Central memory CD4-positive, alpha-beta T cell (primary cell): ENCODE data around the gene ARG2.
A peak's percentile ranks its signal among the peaks of the same experiment; 100 is the strongest.
"Not testable (repeated sequence)": the region's sequence is repeated elsewhere in the genome, so short reads cannot be mapped to it uniquely, and the experiment has no call there.

Experiments
- DNase-seq: peaks from one replicate; pipeline ENCODE4 v3.0.0; 2022

The ARG2 gene

GRCh38 chr14:67586369-67586768, 33.4 kb upstream of the ARG2 start:
- DNase-seq = no peak

GRCh38 chr14:67589204-67589770, 30.4 kb upstream of the ARG2 start:
- no peak for DNase-seq

GRCh38 chr14:67593650-67594049, 26.1 kb upstream of the ARG2 start:
- not testable (repeated sequence) for DNase-seq

GRCh38 chr14:67595392-67595791, 24.3 kb upstream of the ARG2 start:
- no peak for DNase-seq

GRCh38 chr14:67599698-67600561, 19.8 kb upstream of the ARG2 start, which contains the start of gene PIGH:
Gene PIGH, minus strand, starts transcription at chr14:67600268. Its CDS starts 65 bp downstream, at chr14:67600203.
- DNase-seq = peak; percentile 91

- not testable (repeated sequence) for DNase-seq
Observed at GRCh38 chr14:67600562-67600974, 19.2 kb upstream of the ARG2 start.

- no peak for DNase-seq
Observed at GRCh38 chr14:67602076-67602475, 17.6 kb upstream of the ARG2 start.

- no peak for DNase-seq
Observed at GRCh38 chr14:67602995-67603545, 16.6 kb upstream of the ARG2 start.

GRCh38 chr14:67607646-67608045, 12.1 kb upstream of the ARG2 start:
- DNase-seq = no peak

- no peak for DNase-seq
Observed at GRCh38 chr14:67609642-67610310, 9.9 kb upstream of the ARG2 start.

- no peak for DNase-seq
Observed at GRCh38 chr14:67610491-67610890, 9.2 kb upstream of the ARG2 start.

- DNase-seq = peak; percentile 68
Observed at GRCh38 chr14:67618617-67619063, 1.1 kb upstream of the ARG2 start.

GRCh38 chr14:67620217-67620785, 581 bp downstream of the ARG2 start:
- no peak for DNase-seq

GRCh38 chr14:67622675-67623074, 3.0 kb downstream of the ARG2 start:
- no peak for DNase-seq

GRCh38 chr14:67623114-67623513, 3.4 kb downstream of the ARG2 start:
- no peak for DNase-seq

GRCh38 chr14:67626131-67626530, 6.4 kb downstream of the ARG2 start:
- DNase-seq = not testable (repeated sequence)

GRCh38 chr14:67627519-67627918, 7.8 kb downstream of the ARG2 start:
- DNase-seq = no peak

- DNase-seq = no peak
Observed at GRCh38 chr14:67630186-67630585, 10.5 kb downstream of the ARG2 start.

- DNase-seq = no peak
Observed at GRCh38 chr14:67630938-67631337, 11.2 kb downstream of the ARG2 start.

GRCh38 chr14:67633451-67634147, 13.9 kb downstream of the ARG2 start:
- no peak for DNase-seq

GRCh38 chr14:67636361-67636919, 16.7 kb downstream of the ARG2 start:
- DNase-seq = no peak

GRCh38 chr14:67638642-67639041, 18.9 kb downstream of the ARG2 start:
- DNase-seq = no peak
